CD14-positive monocyte (primary cell): Measurements from ENCODE around the gene FUT4. TPM values are rescaled to one million over a fixed set of nuclear protein-coding genes. Genes with fewer than 3 reads are reported as not detected.

Experiments
- DNase-seq, 3 donors: peaks; one replicate each; pipeline ENCODE4 v3.0.0-alpha.2; 2011 to 2022
- H2AFZ ChIP-seq: 2 replicates; pipeline ENCODE4 v1.6.0; 2012; ENCODE audit warnings: mild to moderate bottlenecking, low read depth, low read length, inconsistent platforms; ENCODE audit not compliant: insufficient read depth, poor library complexity, severe bottlenecking
- H3K27ac ChIP-seq, 2 donors: 1 replicate in 1 of 2; 2 replicates in 1 of 2; pipeline ENCODE4 v1.5.1; 2012 to 2013; ENCODE audit warnings: low read length in 2 of 2, control low read depth in 1 of 2, inconsistent platforms in 1 of 2, low read depth in 1 of 2, mild to moderate bottlenecking in 1 of 2
- H3K27me3 ChIP-seq, 2 donors: one replicate each; pipeline versions ENCODE4 v1.6.0 to v1.6.1; 2011 to 2013; ENCODE audit warnings: low read length in 2 of 2; ENCODE audit not compliant: control insufficient read depth in 2 of 2, insufficient read depth in 2 of 2
- H3K36me3 ChIP-seq, 2 donors: replicated peaks in 1 of 2; 1 replicate in 1 of 2; 2 replicates in 1 of 2; pipeline versions ENCODE4 v1.5.1 to v1.6.1; 2012 to 2013; ENCODE audit warnings: low read length in 2 of 2, control low read depth in 1 of 2, inconsistent platforms in 1 of 2, mild to moderate bottlenecking in 1 of 2; ENCODE audit not compliant: insufficient read depth in 2 of 2, control insufficient read depth in 1 of 2
- H3K4me1 ChIP-seq, 2 donors: 1 replicate in 1 of 2; 2 replicates in 1 of 2; pipeline versions ENCODE4 v1.5.1 to v1.6.1; 2012 to 2013; ENCODE audit warnings: low read length in 2 of 2, control low read depth in 1 of 2, inconsistent platforms in 1 of 2, mild to moderate bottlenecking in 1 of 2, moderate library complexity in 1 of 2; ENCODE audit not compliant: insufficient read depth in 2 of 2, control insufficient read depth in 1 of 2
- H3K4me2 ChIP-seq: replicated peaks from 2 replicates; pipeline ENCODE3; 2012; ENCODE audit warnings: low read length, moderate library complexity, mild to moderate bottlenecking; ENCODE audit not compliant: poor library complexity, severe bottlenecking; ENCODE audit errors: extremely low read depth
- H3K4me3 ChIP-seq, 3 experiments: fragments of 200-600 bp in 1 of 3; sonication (generic) in 1 of 3; replicated peaks in 1 of 3; 1 replicate in 2 of 3; 2 replicates in 1 of 3; pipeline ENCODE4 v1.5.1; 2011 to 2013; ENCODE audit warnings: low read length in 3 of 3, mild to moderate bottlenecking in 3 of 3, control low read depth in 2 of 3, low read depth in 2 of 3, inconsistent platforms in 1 of 3, moderate library complexity in 1 of 3
- H3K79me2 ChIP-seq: 2 replicates; pipeline ENCODE4 v1.6.0; 2012; ENCODE audit warnings: mild to moderate bottlenecking, control low read depth, inconsistent platforms, low read length, moderate library complexity; ENCODE audit not compliant: insufficient read depth
- H3K9ac ChIP-seq: 2 replicates; pipeline ENCODE4 v1.6.0; 2017; ENCODE audit warnings: low read length, mild to moderate bottlenecking; ENCODE audit not compliant: insufficient read depth, poor library complexity, severe bottlenecking
- H3K9me3 ChIP-seq, 2 donors: replicated peaks in 1 of 2; 1 replicate in 1 of 2; 2 replicates in 1 of 2; pipeline versions ENCODE4 v1.5.1 to v1.6.1; 2012 to 2013; ENCODE audit warnings: low read length in 2 of 2, control low read depth in 1 of 2; ENCODE audit not compliant: control insufficient read depth in 1 of 2, insufficient read depth in 1 of 2
- H4K20me1 ChIP-seq: 2 replicates; pipeline ENCODE4 v1.6.0; 2012; ENCODE audit warnings: mild to moderate bottlenecking, low read length, control low read depth, moderate library complexity; ENCODE audit not compliant: insufficient read depth
- H3K27ac Mint-ChIP-seq, 7 donors: one replicate each; pipeline ENCODE4 v1.8.0; 2020; ENCODE audit warnings: mild to moderate bottlenecking in 7 of 7, mixed read lengths in 7 of 7, moderate library complexity in 6 of 7, inconsistent platforms in 2 of 7
- H3K27me3 Mint-ChIP-seq, 3 donors: one replicate each; pipeline ENCODE4 v1.8.0; 2021 to 2022; ENCODE audit warnings: low read depth in 3 of 3, mild to moderate bottlenecking in 3 of 3, mixed read lengths in 3 of 3, moderate library complexity in 3 of 3, inconsistent platforms in 1 of 3
- H3K36me3 Mint-ChIP-seq, 2 donors: one replicate each; pipeline ENCODE4 v1.8.0; 2020; ENCODE audit warnings: mixed read lengths in 2 of 2, inconsistent platforms in 1 of 2, mild to moderate bottlenecking in 1 of 2
- H3K4me1 Mint-ChIP-seq: one replicate; pipeline ENCODE4 v1.8.0; 2020; ENCODE audit warnings: mild to moderate bottlenecking, mixed read lengths
- H3K4me3 Mint-ChIP-seq, 2 donors: one replicate each; pipeline ENCODE4 v1.8.0; 2020; ENCODE audit warnings: mild to moderate bottlenecking in 2 of 2, mixed read lengths in 2 of 2, moderate library complexity in 1 of 2
- H3K9me3 Mint-ChIP-seq, 7 donors: one replicate each; pipeline ENCODE4 v1.8.0; 2020 to 2022; ENCODE audit warnings: mixed read lengths in 7 of 7, mild to moderate bottlenecking in 6 of 7, moderate library complexity in 6 of 7, inconsistent platforms in 2 of 7
- CTCF ChIP-seq: fragments of 200-600 bp; IDR thresholded peaks from one replicate; pipeline ENCODE4 v1.8.0; 2022; ENCODE audit warnings: antibody characterized with exemption, mild to moderate bottlenecking
- WGBS: methylation state at CpG from one replicate; pipeline ENCODE4 v1.1.5; 2013; ENCODE audit warnings: missing lambda C conversion rate; ENCODE audit not compliant: insufficient coverage; 5-methylcytosine and 5-hydroxymethylcytosine counted together
- intact Hi-C, 2 donors: fragments of 100-400 bp; cut with micrococcal nuclease; formaldehyde crosslinking; loops; one replicate each; pipeline versions ENCODE4 v1.15.0 to v1.15.1; 2023
- polyA plus RNA-seq, 3 donors: library from polyadenylated mRNA; depleted of rRNA in 1 of 3; unstranded in 2 of 3; stranded (reverse) in 1 of 3; fragments of 300-500 nt in 2 of 3; fragments of >200 nt in 1 of 3; fragmentation: Illumina TruSeq in 2 of 3; gene quantifications; 1 replicate in 2 of 3; 2 replicates in 1 of 3; pipeline ENCODE4 v1.2.3, GENCODE V29; 2012 to 2021

The FUT4 gene
- polyA plus RNA-seq, 3 donors: 5.4 to 19.9 (median 6.5) TPM

GRCh38 chr11:94544646-94545263 is 1.0 kb downstream of the FUT4 start:
- Mint-ChIP-seq H3K36me3 (peaks cover 8% of the 10 kb centered on the region in 2 donors), H3K4me3 (peak overlapping the region; percentile 99 to 100), H3K27ac (peak overlapping the region; percentile 92 to 97 (median 94)), H3K4me1 (peaks cover 56% of the 10 kb centered on the region), H3K27me3 (no peaks in the 10 kb centered on the region), H3K9me3 (peaks cover 0 to 2% (median 0%) of the 10 kb centered on the region in 7 donors)
- peak overlapping the region; percentile 93 for H3K9ac ChIP-seq
- no peaks in the 10 kb centered on the region for H3K27me3 ChIP-seq
- H3K4me1 ChIP-seq: peaks cover 55 to 56% of the 10 kb centered on the region in 2 donors
- peak in 2 of 3 donors; percentile 19 to 26 for DNase-seq
- H2AFZ ChIP-seq: peak overlapping the region; percentile 88
- H3K79me2 ChIP-seq: peaks cover 97% of the 10 kb centered on the region
- H3K36me3 ChIP-seq: no peaks in the 10 kb centered on the region
- peak overlapping the region; percentile 96 to 99 for H3K27ac ChIP-seq
- H3K4me3 ChIP-seq: peak overlapping the region; percentile 75 to 91 (median 91)
- no peaks in the 10 kb centered on the region for H3K9me3 ChIP-seq
- H4K20me1 ChIP-seq: peaks cover 31% of the 10 kb centered on the region
- TF ChIP-seq CTCF: no peak
- 5% methylated on average over 54 of the region's 59 CpGs for WGBS
- peak overlapping the region; percentile 93 for H3K4me2 ChIP-seq
- intact Hi-C loops: loop anchor here (2.0 to 5.0 kb wide), 3 partner anchors 30 to 58 kb away; no protein-coding TSS in a partner anchor

GRCh38 chr11:94545264-94546161 is 1.8 kb downstream of the FUT4 start:
- TF ChIP-seq CTCF: no peak
- peak overlapping the region; percentile 93 for H3K4me2 ChIP-seq
- intact Hi-C loops: loop anchor here (2.0 to 5.0 kb wide), 2 partner anchors 29 to 37 kb away; no protein-coding TSS in a partner anchor
- Mint-ChIP-seq H3K27ac (peak overlapping the region; percentile 92 to 97 (median 94)), H3K36me3 (peaks cover 8% of the 10 kb centered on the region in 2 donors), H3K4me1 (peaks cover 63% of the 10 kb centered on the region), H3K27me3 (peaks cover 0 to 2% (median 0%) of the 10 kb centered on the region in 3 donors), H3K4me3 (peak overlapping the region; percentile 99 to 100), H3K9me3 (peaks cover 0 to 2% (median 0%) of the 10 kb centered on the region in 7 donors)
- 14% methylated on average over 40 of the region's 54 CpGs for WGBS
- peak overlapping the region; percentile 75 to 91 (median 91) for H3K4me3 ChIP-seq
- peak overlapping the region; percentile 93 for H3K9ac ChIP-seq
- peaks cover 97% of the 10 kb centered on the region for H3K79me2 ChIP-seq
- H3K27ac ChIP-seq: peak overlapping the region; percentile 96 to 99
- H3K4me1 ChIP-seq: peaks cover 63% of the 10 kb centered on the region in 2 donors
- no peaks in the 10 kb centered on the region for H3K9me3 ChIP-seq
- H3K36me3 ChIP-seq: no peaks in the 10 kb centered on the region
- H2AFZ ChIP-seq: peak overlapping the region; percentile 88
- H4K20me1 ChIP-seq: peaks cover 31% of the 10 kb centered on the region
- DNase-seq: peak; percentile 28 to 39 (median 38)
- no peaks in the 10 kb centered on the region for H3K27me3 ChIP-seq
